Placental pericyte (primary cell): ENCODE data around the gene SUZ12. TPM values are rescaled to one million over a fixed set of nuclear protein-coding genes. Genes with fewer than 3 reads are reported as not detected.

Experiments
- small RNA-seq: library from RNA; depleted of rRNA; stranded (forward); fragments of <200 nt; gene quantifications from one replicate; pipeline ENCODE3, GENCODE V24; 2012; ENCODE audit warnings: low replicate concordance
- total RNA-seq: library from RNA; depleted of rRNA; stranded (reverse); fragments of >200 nt; gene quantifications from 2 replicates; pipeline ENCODE4 v1.2.3, GENCODE V29; 2012

The SUZ12 gene
- total RNA-seq, result 17.5 and 20.3 TPM in 2 replicates

DNA sequence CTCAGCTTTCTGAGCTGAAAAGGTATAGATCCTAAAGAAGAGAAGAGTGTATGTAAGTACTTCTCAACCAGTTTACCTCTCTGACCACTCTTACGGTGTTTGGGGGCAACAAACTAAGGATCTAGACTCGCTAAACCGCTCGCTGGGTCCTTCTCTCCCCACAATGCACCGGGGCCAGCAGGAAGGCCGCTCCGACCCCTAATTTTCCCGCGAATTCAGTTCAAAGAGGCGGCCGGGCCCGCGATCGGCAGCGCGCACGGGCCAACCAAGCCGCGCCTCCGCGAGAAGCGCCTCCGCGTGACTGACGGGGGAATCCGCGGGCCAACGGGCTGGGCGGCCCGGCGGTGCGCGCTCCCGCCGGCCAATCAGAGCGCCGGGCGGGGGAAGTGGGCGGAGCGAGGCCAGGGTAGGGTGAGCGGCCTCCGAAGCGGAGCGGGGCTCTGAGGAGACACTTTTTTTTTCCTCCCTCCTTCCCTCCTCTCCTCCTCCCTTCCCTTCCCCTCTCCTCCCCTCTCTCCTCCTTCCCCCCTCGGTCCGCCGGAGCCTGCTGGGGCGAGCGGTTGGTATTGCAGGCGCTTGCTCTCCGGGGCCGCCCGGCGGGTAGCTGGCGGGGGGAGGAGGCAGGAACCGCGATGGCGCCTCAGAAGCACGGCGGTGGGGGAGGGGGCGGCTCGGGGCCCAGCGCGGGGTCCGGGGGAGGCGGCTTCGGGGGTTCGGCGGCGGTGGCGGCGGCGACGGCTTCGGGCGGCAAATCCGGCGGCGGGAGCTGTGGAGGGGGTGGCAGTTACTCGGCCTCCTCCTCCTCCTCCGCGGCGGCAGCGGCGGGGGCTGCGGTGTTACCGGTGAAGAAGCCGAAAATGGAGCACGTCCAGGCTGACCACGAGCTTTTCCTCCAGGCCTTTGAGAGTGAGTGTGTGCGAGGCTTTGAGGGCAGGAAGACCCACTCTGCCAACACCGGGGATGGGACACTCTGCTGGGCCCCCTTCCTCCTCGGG, at the start of gene SUZ12:
Gene SUZ12, plus strand, starts transcription at position 393 of the 995 bp plus-strand sequence. Its CDS starts 240 bp downstream, at position 633.

DNA sequence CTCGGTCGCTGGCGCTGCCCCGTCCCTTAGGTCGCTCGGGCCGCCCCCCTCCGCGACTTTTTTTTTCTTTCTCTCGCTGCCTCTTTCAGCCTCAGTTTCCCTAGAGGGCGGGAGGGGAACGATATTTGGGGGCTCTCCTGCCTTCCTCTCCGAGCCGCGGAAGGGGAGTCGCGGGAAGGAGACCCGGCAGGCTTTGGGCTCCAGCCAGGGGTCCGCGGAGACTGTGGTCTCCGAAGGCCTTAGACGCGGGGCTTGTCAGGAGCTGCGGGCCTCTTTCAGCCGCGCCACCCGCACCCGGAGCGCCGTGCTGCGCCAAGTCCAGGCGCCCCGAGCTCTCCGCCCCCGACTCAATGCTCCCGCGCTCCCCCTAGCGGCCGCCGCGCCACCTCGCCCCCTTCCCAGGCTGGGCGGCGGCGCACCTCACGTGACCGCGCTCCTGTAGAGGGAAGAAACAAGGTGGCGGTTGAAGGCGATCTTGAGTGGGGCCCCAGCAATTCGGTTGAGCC, 70.2 kb downstream of the SUZ12 start, which contains the start of gene LRRC37B:
Gene LRRC37B, plus strand, starts transcription at position 427 of the 506 bp plus-strand sequence. CDS start 14,010 bp downstream, outside the sequence.

Small RNA genes lying within 50 kb of the gene (small RNA-seq; reads per million reads assigned to genes)
- gene AC090616.4, result not detected
- gene RNA5SP437, result not detected

Other genes starting within 250 kb of the SUZ12 start
- gene COPRS, start 77.8 kb upstream of the SUZ12 start, total RNA-seq, result 58.6 and 84.2 TPM in 2 replicates
- gene UTP6, start 35.3 kb upstream of the SUZ12 start, total RNA-seq, result 23.4 and 43.7 TPM in 2 replicates
- gene LRRC37B, start 70.4 kb downstream of the SUZ12 start, total RNA-seq, result 9.6 and 12.0 TPM in 2 replicates
- gene RHOT1, start 205.5 kb downstream of the SUZ12 start, total RNA-seq, result 34.5 and 54.7 TPM in 2 replicates